Adrenal gland (tissue), 5 donors: Measurements from ENCODE around the gene THSD7A.

Experiments
- POLR2A ChIP-seq, 2 donors: fragments of 450-650 bp; IDR thresholded peaks; one replicate each; pipeline ENCODE4 v1.6.1; 2017; ENCODE audit warnings: antibody characterized with exemption in 2 of 2, mild to moderate bottlenecking in 2 of 2, moderate library complexity in 1 of 2
- TF ChIP-seq, protein P1 (sequence below), 6 experiments: fragments of 450-650 bp in 4 of 6; fragments of 200-600 bp in 2 of 6; sonication (generic) in 1 of 6; IDR thresholded peaks; 1 replicate in 5 of 6; 2 replicates in 1 of 6; pipeline versions ENCODE4 v1.5.1 to v1.8.0; 2016 to 2021; ENCODE audit warnings: antibody characterized with exemption in 6 of 6, mild to moderate bottlenecking in 2 of 6, moderate library complexity in 1 of 6
- donor health status: DM: no; HTN: no; CAD: no.

- TF ChIP-seq, protein P1, sequence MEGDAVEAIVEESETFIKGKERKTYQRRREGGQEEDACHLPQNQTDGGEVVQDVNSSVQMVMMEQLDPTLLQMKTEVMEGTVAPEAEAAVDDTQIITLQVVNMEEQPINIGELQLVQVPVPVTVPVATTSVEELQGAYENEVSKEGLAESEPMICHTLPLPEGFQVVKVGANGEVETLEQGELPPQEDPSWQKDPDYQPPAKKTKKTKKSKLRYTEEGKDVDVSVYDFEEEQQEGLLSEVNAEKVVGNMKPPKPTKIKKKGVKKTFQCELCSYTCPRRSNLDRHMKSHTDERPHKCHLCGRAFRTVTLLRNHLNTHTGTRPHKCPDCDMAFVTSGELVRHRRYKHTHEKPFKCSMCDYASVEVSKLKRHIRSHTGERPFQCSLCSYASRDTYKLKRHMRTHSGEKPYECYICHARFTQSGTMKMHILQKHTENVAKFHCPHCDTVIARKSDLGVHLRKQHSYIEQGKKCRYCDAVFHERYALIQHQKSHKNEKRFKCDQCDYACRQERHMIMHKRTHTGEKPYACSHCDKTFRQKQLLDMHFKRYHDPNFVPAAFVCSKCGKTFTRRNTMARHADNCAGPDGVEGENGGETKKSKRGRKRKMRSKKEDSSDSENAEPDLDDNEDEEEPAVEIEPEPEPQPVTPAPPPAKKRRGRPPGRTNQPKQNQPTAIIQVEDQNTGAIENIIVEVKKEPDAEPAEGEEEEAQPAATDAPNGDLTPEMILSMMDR (IDR thresholded peaks at IDR 0.05): no peak
- TF ChIP-seq POLR2A (IDR thresholded peaks at IDR 0.05): no peak
These were observed 36.8 kb downstream of the THSD7A start for GRCh38 chr7:11795231-11795630.
